ENCODE results near the gene VMO1.

DNA sequence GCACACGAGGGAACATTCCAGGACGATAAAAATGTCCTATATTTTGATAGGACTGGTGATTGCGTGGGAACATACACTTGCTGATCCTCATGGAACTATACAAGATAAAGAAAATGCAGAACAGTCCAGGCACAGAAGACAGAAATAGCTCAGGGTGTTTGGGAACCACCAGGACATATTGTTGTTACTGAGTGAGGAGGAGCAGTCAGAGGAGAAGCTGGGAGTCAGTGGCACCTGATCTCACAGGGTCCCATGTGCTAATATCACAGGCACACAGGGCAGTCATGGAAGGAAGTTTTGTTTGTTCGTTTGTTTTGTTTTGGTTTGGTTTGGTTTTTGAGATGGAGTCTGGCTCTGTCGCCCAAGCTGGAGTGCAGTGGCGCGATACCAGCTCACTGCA is 26.5 kb upstream of the VMO1 start:
- TF ChIP-seq, protein P1, sequence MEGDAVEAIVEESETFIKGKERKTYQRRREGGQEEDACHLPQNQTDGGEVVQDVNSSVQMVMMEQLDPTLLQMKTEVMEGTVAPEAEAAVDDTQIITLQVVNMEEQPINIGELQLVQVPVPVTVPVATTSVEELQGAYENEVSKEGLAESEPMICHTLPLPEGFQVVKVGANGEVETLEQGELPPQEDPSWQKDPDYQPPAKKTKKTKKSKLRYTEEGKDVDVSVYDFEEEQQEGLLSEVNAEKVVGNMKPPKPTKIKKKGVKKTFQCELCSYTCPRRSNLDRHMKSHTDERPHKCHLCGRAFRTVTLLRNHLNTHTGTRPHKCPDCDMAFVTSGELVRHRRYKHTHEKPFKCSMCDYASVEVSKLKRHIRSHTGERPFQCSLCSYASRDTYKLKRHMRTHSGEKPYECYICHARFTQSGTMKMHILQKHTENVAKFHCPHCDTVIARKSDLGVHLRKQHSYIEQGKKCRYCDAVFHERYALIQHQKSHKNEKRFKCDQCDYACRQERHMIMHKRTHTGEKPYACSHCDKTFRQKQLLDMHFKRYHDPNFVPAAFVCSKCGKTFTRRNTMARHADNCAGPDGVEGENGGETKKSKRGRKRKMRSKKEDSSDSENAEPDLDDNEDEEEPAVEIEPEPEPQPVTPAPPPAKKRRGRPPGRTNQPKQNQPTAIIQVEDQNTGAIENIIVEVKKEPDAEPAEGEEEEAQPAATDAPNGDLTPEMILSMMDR (IDR thresholded peaks at IDR 0.05; ENCODE audit: insufficient read depth, low read length), result no peak
- no peak for TF ChIP-seq POLR2AphosphoS5 (IDR thresholded peaks at IDR 0.05; ENCODE audit: low read depth)
- TF ChIP-seq GABPA (IDR thresholded peaks at IDR 0.05; ENCODE audit: low read depth), result no peak
- no peak for TF ChIP-seq SPI1 (IDR thresholded peaks at IDR 0.05; ENCODE audit: borderline replicate concordance, low read depth)

Data from HL-60 (cell line).